OCI-LY3 (cell line): ENCODE data around the gene KLF7.

Experiments used
- CTCF ChIP-seq: fragments of 200-600, 300-600 bp; sonication (generic); IDR thresholded peaks from 2 replicates; pipeline ENCODE4 v1.5.1; 2014; ENCODE audit warnings: antibody characterized with exemption, low read length, low read depth
- EZH2phosphoT487 ChIP-seq: fragments of 200-600 bp; shearing (Covaris generic); IDR thresholded peaks from 2 replicates; pipeline ENCODE4 v1.6.1; 2018; ENCODE audit warnings: antibody characterized with exemption, mixed run types, low read depth

DNA sequence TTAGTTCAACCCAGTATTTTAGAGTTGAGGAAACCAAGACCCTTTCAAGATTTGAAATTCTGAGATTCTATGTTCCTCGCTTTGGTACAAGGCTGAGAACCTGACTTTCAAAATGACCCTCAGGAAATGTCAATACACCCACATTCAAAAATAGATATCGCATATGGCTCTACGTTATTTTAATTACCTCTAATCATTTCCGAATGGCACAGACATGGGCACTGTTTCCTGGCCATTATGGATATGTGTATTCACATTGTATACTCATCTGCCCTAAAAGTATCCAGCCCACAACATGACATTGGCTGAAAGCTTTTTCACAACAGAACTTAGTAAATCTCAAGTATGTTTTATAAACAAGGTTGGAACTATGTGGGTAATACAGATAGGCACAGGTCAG lies 6.7 kb downstream of the KLF7 start:
- no peak for TF ChIP-seq CTCF
- TF ChIP-seq EZH2phosphoT487 = no peak
